HepG2 (cell line): ENCODE measurements around the gene STMN1. TPM values are rescaled to one million over a fixed set of nuclear protein-coding genes. Genes with fewer than 3 reads are reported as not detected.

Experiments
- ARID2 ChIP-seq: sonication (generic); formaldehyde crosslinking; IDR thresholded peaks from 2 replicates; pipeline ENCODE4 v1.8.1; 2022; ENCODE audit warnings: mild to moderate bottlenecking, missing genetic modification reagents, borderline replicate concordance
- CREB1 ChIP-seq, 2 experiments: fragments of 450-650 bp in 1 of 2; IDR thresholded peaks; 2 replicates each; pipeline ENCODE4 v1.6.1; 2016 to 2017; ENCODE audit warnings: control low read depth in 1 of 2, mild to moderate bottlenecking in 1 of 2, missing compliant biosample characterization in 1 of 2, missing genetic modification characterization in 1 of 2
- CTCF ChIP-seq: sonication (generic); formaldehyde crosslinking; IDR thresholded peaks from 2 replicates; pipeline ENCODE4 v1.5.0; 2020; ENCODE audit warnings: mild to moderate bottlenecking, missing genetic modification reagents, moderate library complexity
- ELK4 ChIP-seq: sonication (generic); formaldehyde crosslinking; IDR thresholded peaks from 2 replicates; pipeline ENCODE4 v1.9.0; 2021; ENCODE audit warnings: missing genetic modification reagents, borderline replicate concordance
- FLYWCH1 ChIP-seq: sonication (generic); formaldehyde crosslinking; IDR thresholded peaks from 2 replicates; pipeline ENCODE4 v1.8.1; 2023; ENCODE audit warnings: mild to moderate bottlenecking, missing genetic modification reagents
- KDM5B ChIP-seq: sonication (generic); formaldehyde crosslinking; IDR thresholded peaks from 2 replicates; pipeline ENCODE4 v1.4.0; 2020; ENCODE audit warnings: missing genetic modification reagents, mild to moderate bottlenecking, borderline replicate concordance
- KMT2A ChIP-seq: sonication (generic); formaldehyde crosslinking; IDR thresholded peaks from 2 replicates; pipeline ENCODE4 v1.4.0; 2020; ENCODE audit warnings: missing genetic modification reagents
- LCORL ChIP-seq, 2 experiments: fragments of 450-650 bp in 1 of 2; sonication (generic) in 1 of 2; formaldehyde crosslinking in 1 of 2; IDR thresholded peaks; 2 replicates each; pipeline versions ENCODE4 v1.5.0 to v1.6.1; 2017 to 2020; ENCODE audit warnings: antibody characterized with exemption in 1 of 2, missing genetic modification reagents in 1 of 2
- PAF1 ChIP-seq: IDR thresholded peaks from 2 replicates; pipeline ENCODE4 v1.6.1; 2016; ENCODE audit warnings: missing genetic modification reagents, missing compliant biosample characterization
- PPARG ChIP-seq: conservative IDR thresholded peaks from 2 replicates; pipeline ENCODE4 v1.6.1; 2016; ENCODE audit warnings: missing biosample characterization, missing genetic modification reagents
- RBM39 ChIP-seq: fragments of 200-400 bp; formaldehyde crosslinking; IDR thresholded peaks from one replicate; pipeline ENCODE4 v1.6.1; 2018; ENCODE audit warnings: antibody characterized with exemption, mild to moderate bottlenecking, low read depth, low read length; ENCODE audit not compliant: poor library complexity, severe bottlenecking
- TBX2 ChIP-seq: sonication (generic); formaldehyde crosslinking; IDR thresholded peaks from 2 replicates; pipeline ENCODE4 v1.5.0; 2020; ENCODE audit warnings: missing genetic modification reagents, mild to moderate bottlenecking, borderline replicate concordance
- ZBTB10 ChIP-seq: sonication (generic); formaldehyde crosslinking; IDR thresholded peaks from 2 replicates; pipeline ENCODE4 v1.4.0; 2020; ENCODE audit warnings: missing genetic modification reagents, borderline replicate concordance
- ZFP1 ChIP-seq: IDR thresholded peaks from 2 replicates; pipeline ENCODE4 v1.6.1; 2016
- ZMAT5 ChIP-seq: sonication (generic); formaldehyde crosslinking; IDR thresholded peaks from 2 replicates; pipeline ENCODE4 v1.5.0; 2020; ENCODE audit warnings: mild to moderate bottlenecking, low read depth, missing genetic modification reagents, borderline replicate concordance
- ZMYM2 ChIP-seq: sonication (generic); formaldehyde crosslinking; IDR thresholded peaks from 2 replicates; pipeline ENCODE4 v1.8.0; 2022; ENCODE audit warnings: mild to moderate bottlenecking, missing genetic modification reagents
- ZNF20 ChIP-seq: sonication (generic); formaldehyde crosslinking; IDR thresholded peaks from 2 replicates; pipeline ENCODE4 v1.4.0; 2020; ENCODE audit warnings: mild to moderate bottlenecking, moderate library complexity, missing genetic modification reagents
- ZNF24 ChIP-seq: fragments of 450-650 bp; IDR thresholded peaks from 2 replicates; pipeline ENCODE4 v1.6.1; 2017; ENCODE audit warnings: antibody characterized with exemption, mild to moderate bottlenecking
- ZNF331 ChIP-seq: sonication (generic); formaldehyde crosslinking; IDR thresholded peaks from 2 replicates; pipeline ENCODE4 v1.4.0; 2020; ENCODE audit warnings: missing genetic modification reagents
- ZNF382 ChIP-seq: sonication (generic); formaldehyde crosslinking; IDR thresholded peaks from 2 replicates; pipeline ENCODE4 v1.5.0; 2020; ENCODE audit warnings: missing genetic modification reagents, mild to moderate bottlenecking, borderline replicate concordance
- ZNF549 ChIP-seq: sonication (generic); formaldehyde crosslinking; IDR thresholded peaks from 2 replicates; pipeline ENCODE4 v1.5.0; 2020; ENCODE audit warnings: missing genetic modification reagents
- ZNF713 ChIP-seq: sonication (generic); formaldehyde crosslinking; IDR thresholded peaks from 2 replicates; pipeline ENCODE4 v1.4.0; 2020; ENCODE audit warnings: mild to moderate bottlenecking, missing genetic modification reagents
- ZNF746 ChIP-seq: sonication (generic); formaldehyde crosslinking; IDR thresholded peaks from 2 replicates; pipeline ENCODE4 v1.8.0; 2022; ENCODE audit warnings: mild to moderate bottlenecking, missing genetic modification reagents
- polyA plus RNA-seq, 8 experiments: library from polyadenylated mRNA; depleted of rRNA in 3 of 8; stranded (reverse) in 7 of 8; unstranded in 1 of 8; fragments of >200 nt; fragmentation: Illumina TruSeq in 4 of 8; extraction: Trizol in 4 of 8; gene quantifications; 2 replicates each; pipeline versions ENCODE4 v1.2.1 to v1.2.3, GENCODE V29; 2011 to 2016; ENCODE audit warnings: low read depth in 4 of 8, missing spikeins in 1 of 8, mixed read lengths in 1 of 8; ENCODE audit not compliant: insufficient read depth in 1 of 8
- total RNA-seq, 5 experiments: library from RNA; depleted of rRNA; stranded (reverse); fragments of >200 nt; fragmentation: Illumina TruSeq; extraction: Trizol; gene quantifications; 2 replicates each; pipeline ENCODE4 v1.2.3, GENCODE V29; 2016; ENCODE audit warnings: low read depth in 1 of 5

Gene STMN1
- total and polyA plus RNA-seq, 2 of the 13 experiments (the other 11 are each of a cell fraction or from before 2014, with no cell fraction given), result 45.9 to 409 TPM

GRCh38 chr1:25858906-25859789, 47.1 kb downstream of the STMN1 start, which contains the start of gene AUNIP (continued):
- TF ChIP-seq ZNF549 (CRISPR knock-in tag) (no peak), ELK4 (CRISPR knock-in tag) (no peak), CREB1 (IDR thresholded peaks at IDR 0.05) (no peak; the same call in 1 of the 2 replicates), CREB1 (CRISPR knock-in tag; IDR thresholded peaks at IDR 0.05) (no peak), TBX2 (peak; percentile 45; the same call in 1 of the 2 replicates), ZNF713 (CRISPR knock-in tag) (no peak), ZNF382 (CRISPR knock-in tag) (no peak), RBM39 (no peak), FLYWCH1 (CRISPR knock-in tag) (no peak), KMT2A (peak; percentile 87), LCORL (IDR thresholded peaks at IDR 0.05) (no peak), LCORL (CRISPR knock-in tag; IDR thresholded peaks at IDR 0.05) (no peak), PAF1 (CRISPR knock-in tag) (no peak), KDM5B (CRISPR knock-in tag) (peak; percentile 96), ZNF20 (CRISPR knock-in tag) (no peak), ZMYM2 (CRISPR knock-in tag) (0 out of 2 replicates have a peak, but pooled peaks have one; percentile 34), ZBTB10 (peak; percentile 83; the same call in 1 of the 2 replicates), ZMAT5 (CRISPR knock-in tag) (no peak), PPARG (peak; percentile 21; the same call in 1 of the 2 replicates), ZNF24 (peak; percentile 28; the same call in 1 of the 2 replicates), ZNF746 (CRISPR knock-in tag) (no peak), ZFP1 (CRISPR knock-in tag) (peak; percentile 56; the same call in 1 of the 2 replicates), CTCF (peak; percentile 24; the same call in 1 of the 2 replicates), ZNF331 (CRISPR knock-in tag) (peak; percentile 50), ARID2 (CRISPR knock-in tag) (peak; percentile 71; the same call in 1 of the 2 replicates)
